ENCODE results near the gene BPTF.

Gene BPTF

GRCh38 chr17:67982034-67982640 is 156.8 kb downstream of the BPTF start:
- H2BK5ac ChIP-seq (ENCODE audit: low read depth, low read length, poor library complexity), result no peak overlapping the region
- no peak overlapping the region for H3K27ac ChIP-seq (ENCODE audit: low read depth, low read length)
- peaks cover 4 to 7% of the 10 kb centered on the region in 2 experiments for H3K36me3 ChIP-seq (ENCODE audit: control insufficient read depth in 1 of 2, insufficient read depth in 2 of 2, low read length in 2 of 2)
- no peak overlapping the region for H3K23ac ChIP-seq (ENCODE audit: low read length)
- no peak overlapping the region for H4K91ac ChIP-seq (ENCODE audit: low read depth, low read length)
- H3K18ac ChIP-seq (ENCODE audit: low read length), result no peak overlapping the region
- H3K4me2 ChIP-seq (ENCODE audit: low read length), result no peak overlapping the region
- H3K79me2 ChIP-seq (ENCODE audit: control insufficient read depth, insufficient read depth, low read length, poor library complexity), result no peaks in the 10 kb centered on the region
- H2AK5ac ChIP-seq (ENCODE audit: low read length), result no peak overlapping the region
- H2AFZ ChIP-seq (ENCODE audit: insufficient read depth, low read length, poor library complexity), result no peak overlapping the region
- H4K12ac ChIP-seq (ENCODE audit: low read depth, low read length), result no peak overlapping the region
- H3K4ac ChIP-seq (ENCODE audit: low read depth, low read length), result no peak overlapping the region
- H3K4me3 ChIP-seq (ENCODE audit: low read depth, low read length), result no peak overlapping the region
- H3K9me3 ChIP-seq (ENCODE audit: insufficient read depth, low read depth, low read length), result no peaks in the 10 kb centered on the region
- H2BK12ac ChIP-seq (ENCODE audit: low read length), result no peak overlapping the region
- DNase-seq, result no peak
- H3K9ac ChIP-seq (ENCODE audit: low read length), result no peak overlapping the region
- H3K79me1 ChIP-seq (ENCODE audit: low read length), result no peaks in the 10 kb centered on the region
- WGBS (ENCODE audit: extremely low coverage, insufficient coverage, insufficient read length), result no CpG with 5 or more reads among the region's 9 CpGs
- no peaks in the 10 kb centered on the region for H3K27me3 ChIP-seq (ENCODE audit: insufficient read depth, low read length)
- no peaks in the 10 kb centered on the region for H3K4me1 ChIP-seq (ENCODE audit: control insufficient read depth in 1 of 2, insufficient read depth in 2 of 2, low read length in 2 of 2)
- H4K8ac ChIP-seq (ENCODE audit: low read depth, low read length), result no peak overlapping the region
- no peak overlapping the region for H2BK120ac ChIP-seq (ENCODE audit: insufficient read depth, low read length, poor library complexity)
- no peak overlapping the region for H3K14ac ChIP-seq (ENCODE audit: low read length)

- Histone ChIP-seq H3K4me1 (ENCODE audit: control insufficient read depth in 1 of 2, insufficient read depth in 2 of 2, low read length in 2 of 2) (no peaks in the 10 kb centered on the region), H3K36me3 (ENCODE audit: control insufficient read depth in 1 of 2, insufficient read depth in 2 of 2, low read length in 2 of 2) (peaks cover 2 to 6% of the 10 kb centered on the region in 2 experiments), H3K79me1 (ENCODE audit: low read length) (no peaks in the 10 kb centered on the region), H3K18ac (ENCODE audit: low read length) (no peak overlapping the region), H2AK5ac (ENCODE audit: low read length) (no peak overlapping the region), H4K8ac (ENCODE audit: low read depth, low read length) (no peak overlapping the region), H3K9me3 (ENCODE audit: insufficient read depth, low read depth, low read length) (no peaks in the 10 kb centered on the region), H3K23ac (ENCODE audit: low read length) (no peak overlapping the region), H4K12ac (ENCODE audit: low read depth, low read length) (no peak overlapping the region), H3K14ac (ENCODE audit: low read length) (no peak overlapping the region), H3K79me2 (ENCODE audit: control insufficient read depth, insufficient read depth, low read length, poor library complexity) (no peaks in the 10 kb centered on the region), H3K4me2 (ENCODE audit: low read length) (no peak overlapping the region), H2BK12ac (ENCODE audit: low read length) (no peak overlapping the region), H2AFZ (ENCODE audit: insufficient read depth, low read length, poor library complexity) (no peak overlapping the region), H4K91ac (ENCODE audit: low read depth, low read length) (no peak overlapping the region), H2BK5ac (ENCODE audit: low read depth, low read length, poor library complexity) (no peak overlapping the region), H3K9ac (ENCODE audit: low read length) (no peak overlapping the region), H3K4ac (ENCODE audit: low read depth, low read length) (no peak overlapping the region), H3K27ac (ENCODE audit: low read depth, low read length) (no peak overlapping the region), H3K4me3 (ENCODE audit: low read depth, low read length) (no peak overlapping the region), H3K27me3 (ENCODE audit: insufficient read depth, low read length) (no peaks in the 10 kb centered on the region), H2BK120ac (ENCODE audit: insufficient read depth, low read length, poor library complexity) (no peak overlapping the region)
- DNase-seq, result no peak
- no CpG with 5 or more reads among the region's 8 CpGs for WGBS (ENCODE audit: extremely low coverage, insufficient coverage, insufficient read length)
Measured at GRCh38 chr17:67982686-67983382, 157.5 kb downstream of the BPTF start.

GRCh38 chr17:67983383-67983688 is 158.0 kb downstream of the BPTF start:
- Histone ChIP-seq H4K91ac (ENCODE audit: low read depth, low read length) (no peak overlapping the region), H3K4me1 (ENCODE audit: control insufficient read depth in 1 of 2, insufficient read depth in 2 of 2, low read length in 2 of 2) (no peaks in the 10 kb centered on the region), H2BK5ac (ENCODE audit: low read depth, low read length, poor library complexity) (no peak overlapping the region), H3K79me1 (ENCODE audit: low read length) (no peaks in the 10 kb centered on the region), H2BK12ac (ENCODE audit: low read length) (no peak overlapping the region), H2BK120ac (ENCODE audit: insufficient read depth, low read length, poor library complexity) (no peak overlapping the region), H3K9me3 (ENCODE audit: insufficient read depth, low read depth, low read length) (no peaks in the 10 kb centered on the region), H3K27me3 (ENCODE audit: insufficient read depth, low read length) (no peaks in the 10 kb centered on the region), H3K9ac (ENCODE audit: low read length) (no peak overlapping the region), H3K14ac (ENCODE audit: low read length) (no peak overlapping the region), H3K4ac (ENCODE audit: low read depth, low read length) (no peak overlapping the region), H4K8ac (ENCODE audit: low read depth, low read length) (no peak overlapping the region), H3K4me3 (ENCODE audit: low read depth, low read length) (no peak overlapping the region), H3K36me3 (ENCODE audit: control insufficient read depth in 1 of 2, insufficient read depth in 2 of 2, low read length in 2 of 2) (peaks cover 2 to 6% of the 10 kb centered on the region in 2 experiments), H4K12ac (ENCODE audit: low read depth, low read length) (no peak overlapping the region), H3K27ac (ENCODE audit: low read depth, low read length) (no peak overlapping the region), H3K18ac (ENCODE audit: low read length) (no peak overlapping the region), H2AFZ (ENCODE audit: insufficient read depth, low read length, poor library complexity) (no peak overlapping the region), H3K23ac (ENCODE audit: low read length) (no peak overlapping the region), H2AK5ac (ENCODE audit: low read length) (no peak overlapping the region), H3K4me2 (ENCODE audit: low read length) (no peak overlapping the region), H3K79me2 (ENCODE audit: control insufficient read depth, insufficient read depth, low read length, poor library complexity) (no peaks in the 10 kb centered on the region)
- DNase-seq, result no peak
- no CpG with 5 or more reads among the region's 3 CpGs for WGBS (ENCODE audit: extremely low coverage, insufficient coverage, insufficient read length)

- H4K8ac ChIP-seq (ENCODE audit: low read depth, low read length), result no peak overlapping the region
- no peaks in the 10 kb centered on the region for H3K36me3 ChIP-seq (ENCODE audit: control insufficient read depth in 1 of 2, insufficient read depth in 2 of 2, low read length in 2 of 2)
- H3K79me2 ChIP-seq (ENCODE audit: control insufficient read depth, insufficient read depth, low read length, poor library complexity), result peaks cover 7% of the 10 kb centered on the region
- no peak overlapping the region for H3K23ac ChIP-seq (ENCODE audit: low read length)
- H4K12ac ChIP-seq (ENCODE audit: low read depth, low read length), result no peak overlapping the region
- no CpG with 5 or more reads among the region's 4 CpGs for WGBS (ENCODE audit: extremely low coverage, insufficient coverage, insufficient read length)
- H3K4ac ChIP-seq (ENCODE audit: low read depth, low read length), result no peak overlapping the region
- no peak overlapping the region for H3K9ac ChIP-seq (ENCODE audit: low read length)
- no peaks in the 10 kb centered on the region for H3K27me3 ChIP-seq (ENCODE audit: insufficient read depth, low read length)
- H4K91ac ChIP-seq (ENCODE audit: low read depth, low read length), result no peak overlapping the region
- no peak overlapping the region for H2BK120ac ChIP-seq (ENCODE audit: insufficient read depth, low read length, poor library complexity)
- peaks cover 4 to 9% of the 10 kb centered on the region in 2 experiments for H3K4me1 ChIP-seq (ENCODE audit: control insufficient read depth in 1 of 2, insufficient read depth in 2 of 2, low read length in 2 of 2)
- peaks cover 9% of the 10 kb centered on the region for H3K79me1 ChIP-seq (ENCODE audit: low read length)
- no peak overlapping the region for H2AFZ ChIP-seq (ENCODE audit: insufficient read depth, low read length, poor library complexity)
- H2BK12ac ChIP-seq (ENCODE audit: low read length), result no peak overlapping the region
- DNase-seq, result no peak
- no peak overlapping the region for H3K4me3 ChIP-seq (ENCODE audit: low read depth, low read length)
- H2AK5ac ChIP-seq (ENCODE audit: low read length), result no peak overlapping the region
- no peak overlapping the region for H3K18ac ChIP-seq (ENCODE audit: low read length)
- H2BK5ac ChIP-seq (ENCODE audit: low read depth, low read length, poor library complexity), result no peak overlapping the region
- no peak overlapping the region for H3K4me2 ChIP-seq (ENCODE audit: low read length)
- no peak overlapping the region for H3K27ac ChIP-seq (ENCODE audit: low read depth, low read length)
- no peak overlapping the region for H3K14ac ChIP-seq (ENCODE audit: low read length)
- no peaks in the 10 kb centered on the region for H3K9me3 ChIP-seq (ENCODE audit: insufficient read depth, low read depth, low read length)
Measured at GRCh38 chr17:67990909-67991308, 165.6 kb downstream of the BPTF start.

Data from trophoblast cell (in vitro differentiated cells and primary cell).